GM19395 (cell line): ENCODE measurements around the gene ANKRD34A.

Experiments
- ATAC-seq: cut with Tn5 transposase; IDR thresholded peaks from one replicate; pipeline ENCODE4 v1.9.1; 2021; ENCODE audit warnings: mild to moderate bottlenecking, moderate library complexity; ENCODE audit not compliant: unreplicated experiment

ANKRD34A gene

DNA sequence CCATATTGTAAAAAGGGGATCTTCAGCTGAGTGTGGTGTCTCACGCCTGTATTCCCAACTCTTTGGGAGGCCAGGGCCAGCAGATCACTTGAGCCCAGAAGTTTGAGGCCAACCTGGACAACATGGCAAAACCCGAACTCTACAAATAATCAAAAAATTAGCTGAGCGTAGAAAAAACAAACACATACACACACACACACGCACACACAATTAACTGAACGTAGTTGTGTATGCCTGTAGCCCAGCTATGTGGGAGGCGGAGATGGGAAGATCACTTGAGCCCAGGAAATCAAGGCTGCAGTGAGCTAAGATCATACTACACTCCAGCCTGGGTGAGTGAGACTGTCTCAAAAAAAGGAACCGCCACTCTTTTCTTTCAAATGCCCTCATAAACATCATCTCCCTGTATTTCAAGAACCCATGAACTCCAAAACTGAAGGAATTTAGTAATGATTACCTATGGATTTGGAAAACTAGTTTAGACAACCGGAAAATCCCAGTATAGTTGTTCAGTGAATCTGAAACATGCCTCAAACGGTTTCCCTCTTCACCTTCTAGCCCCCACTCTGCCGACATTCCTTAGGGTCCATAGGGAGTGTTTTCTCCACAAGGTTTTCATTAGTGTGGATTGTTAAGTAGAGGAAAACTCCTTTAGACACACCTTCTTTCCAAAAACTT is 27.5 kb upstream of the ANKRD34A start:
- ATAC-seq, result no peak

DNA sequence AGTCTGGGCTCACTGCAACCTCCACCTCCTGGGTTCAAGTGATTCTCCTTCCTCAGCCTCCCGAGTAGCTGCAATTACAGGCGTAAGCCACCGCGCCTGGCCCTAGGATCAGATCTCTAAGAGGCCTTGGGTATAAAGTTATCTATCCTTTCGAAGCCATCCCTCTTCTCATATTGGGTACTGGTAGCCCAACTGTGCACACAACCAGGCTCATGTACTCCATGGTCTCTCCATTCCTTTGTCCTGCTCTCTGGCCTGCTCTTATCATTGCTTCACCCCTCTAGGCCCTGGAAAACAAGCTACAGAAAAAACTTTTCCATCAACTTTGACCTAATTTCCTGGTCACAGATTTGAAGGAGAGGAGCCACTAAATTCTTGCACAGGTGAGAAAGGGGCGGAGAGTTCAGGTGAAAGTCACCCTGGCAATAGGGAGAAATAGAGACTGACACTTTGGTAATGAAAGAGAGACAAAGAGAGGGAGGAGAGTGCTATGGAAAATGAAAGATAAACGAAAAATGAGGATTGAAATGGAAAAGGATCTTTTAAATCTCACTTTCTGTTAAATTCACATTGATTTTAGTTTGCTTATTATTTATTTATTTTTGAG is 26.0 kb upstream of the ANKRD34A start:
- ATAC-seq, result no peak

DNA sequence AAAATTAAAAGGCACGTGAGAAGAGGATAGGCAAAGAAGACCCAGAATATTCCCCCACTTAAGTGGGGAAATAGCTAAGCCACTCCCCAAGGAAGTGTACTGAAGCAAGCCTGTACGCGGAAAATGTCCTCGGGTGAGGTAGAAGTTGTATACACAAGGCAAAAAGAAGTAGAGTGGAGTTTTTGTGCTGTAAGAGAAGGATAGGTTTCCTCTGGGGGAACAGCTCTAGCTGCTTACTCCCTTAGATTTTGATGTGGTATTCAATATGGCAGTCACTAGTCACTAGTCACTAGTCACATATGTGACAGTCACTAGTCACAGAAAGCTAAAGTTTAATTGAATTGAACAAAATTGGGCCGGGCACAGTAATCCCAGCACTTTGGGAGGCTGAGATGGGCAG is 24.4 kb upstream of the ANKRD34A start:
- no peak for ATAC-seq

DNA sequence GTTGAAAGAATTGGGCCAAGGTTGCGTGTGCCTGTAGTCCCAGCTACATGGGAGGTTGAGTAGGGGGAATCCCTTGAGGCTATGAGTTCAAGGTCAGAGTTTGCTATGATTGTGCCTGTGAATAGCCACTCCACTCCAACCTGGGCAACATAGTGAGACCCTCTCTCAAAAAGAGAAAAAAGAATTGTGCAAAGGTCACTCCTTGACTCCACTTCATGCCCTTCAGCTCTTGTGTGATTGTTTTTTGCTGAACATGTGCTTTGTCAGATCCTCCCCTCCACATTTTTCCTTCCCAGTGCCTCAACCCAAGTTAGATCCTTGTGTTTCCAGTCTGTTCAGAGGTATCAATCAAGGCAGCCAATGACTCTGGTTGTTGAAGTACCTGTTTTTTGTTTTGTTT is 23.6 kb upstream of the ANKRD34A start:
- no peak for ATAC-seq

DNA sequence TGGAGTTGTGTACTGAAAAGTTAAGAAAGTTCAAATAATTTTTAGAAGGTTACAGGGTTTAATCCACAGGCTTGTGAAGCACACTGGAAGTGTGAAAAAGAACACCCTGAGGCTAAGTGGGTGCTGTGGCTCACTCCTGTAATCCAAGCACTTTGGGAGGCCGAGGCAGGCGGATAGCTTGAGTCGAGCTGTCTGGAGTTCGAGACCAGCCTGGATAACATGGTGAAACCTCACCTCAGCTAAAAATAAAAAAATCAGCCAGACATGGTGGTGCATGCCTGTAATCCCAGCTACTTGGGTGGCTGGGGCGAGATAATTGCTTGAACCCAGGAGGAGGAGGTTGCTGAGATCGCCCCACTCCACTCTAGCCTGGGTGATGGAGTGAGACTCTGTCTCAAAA is 22.2 kb upstream of the ANKRD34A start:
- no peak for ATAC-seq

DNA sequence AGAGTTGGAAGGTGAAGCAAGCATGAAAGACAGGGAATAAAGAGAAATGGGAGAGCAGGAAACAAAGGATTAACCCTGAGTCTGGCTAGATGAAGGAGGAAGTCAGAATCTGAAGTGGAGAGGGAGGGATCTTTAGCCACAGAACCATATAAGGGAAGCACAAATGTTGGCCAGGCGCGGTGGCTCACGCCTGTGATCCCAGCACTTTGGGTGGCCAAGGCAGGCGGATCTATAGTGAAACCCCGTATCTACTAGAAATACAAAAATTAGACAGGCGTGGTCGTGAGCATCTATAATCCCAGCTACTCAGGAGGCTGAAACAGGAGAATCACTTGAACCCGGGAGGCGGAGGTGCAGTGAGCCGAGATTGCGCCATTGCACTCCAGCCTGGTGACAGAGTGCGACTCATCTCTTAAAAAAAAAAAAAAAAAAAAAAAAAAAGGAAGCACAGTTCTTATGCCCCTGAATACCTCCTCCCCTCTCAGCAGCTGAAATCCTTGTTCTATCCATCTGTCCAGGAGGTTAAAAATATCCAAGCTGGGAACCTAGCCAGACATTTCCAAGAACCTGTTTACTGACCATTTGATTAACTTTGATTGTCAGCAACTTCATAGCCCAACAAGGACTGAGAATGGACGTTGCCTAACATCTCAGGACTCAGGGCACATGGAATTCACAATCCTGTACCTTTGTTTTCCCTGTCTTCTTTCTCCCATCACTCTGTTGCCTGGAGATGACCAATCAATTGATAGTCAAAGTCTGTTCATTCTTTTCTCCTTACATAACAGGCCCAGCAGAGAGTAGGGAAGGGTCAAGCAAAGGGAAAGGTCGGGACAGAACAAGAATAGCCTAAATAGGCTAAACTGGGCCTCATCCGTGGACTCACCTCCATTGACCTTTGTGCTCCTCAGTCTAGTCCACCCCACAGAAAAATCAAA is 21.4 kb upstream of the ANKRD34A start:
- ATAC-seq, result no peak

DNA sequence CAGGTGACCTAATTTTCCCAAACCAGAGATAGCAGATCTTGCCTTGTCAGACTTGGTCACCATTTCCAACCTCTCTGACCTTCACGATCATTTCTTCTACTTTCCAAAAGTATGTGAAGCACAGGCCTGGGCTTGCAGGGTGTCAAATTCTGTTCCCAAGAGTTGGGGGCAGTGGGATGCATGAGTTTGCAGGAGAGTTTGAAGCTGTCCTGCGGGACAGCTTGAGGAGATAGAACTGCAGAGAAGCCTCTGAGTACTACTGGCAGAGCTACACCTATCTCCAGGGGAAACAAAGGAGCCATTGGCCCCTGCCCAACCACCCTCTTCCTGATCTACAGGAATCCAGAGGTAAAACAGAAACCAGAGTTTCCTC is 20.7 kb upstream of the ANKRD34A start:
- ATAC-seq, result no peak

DNA sequence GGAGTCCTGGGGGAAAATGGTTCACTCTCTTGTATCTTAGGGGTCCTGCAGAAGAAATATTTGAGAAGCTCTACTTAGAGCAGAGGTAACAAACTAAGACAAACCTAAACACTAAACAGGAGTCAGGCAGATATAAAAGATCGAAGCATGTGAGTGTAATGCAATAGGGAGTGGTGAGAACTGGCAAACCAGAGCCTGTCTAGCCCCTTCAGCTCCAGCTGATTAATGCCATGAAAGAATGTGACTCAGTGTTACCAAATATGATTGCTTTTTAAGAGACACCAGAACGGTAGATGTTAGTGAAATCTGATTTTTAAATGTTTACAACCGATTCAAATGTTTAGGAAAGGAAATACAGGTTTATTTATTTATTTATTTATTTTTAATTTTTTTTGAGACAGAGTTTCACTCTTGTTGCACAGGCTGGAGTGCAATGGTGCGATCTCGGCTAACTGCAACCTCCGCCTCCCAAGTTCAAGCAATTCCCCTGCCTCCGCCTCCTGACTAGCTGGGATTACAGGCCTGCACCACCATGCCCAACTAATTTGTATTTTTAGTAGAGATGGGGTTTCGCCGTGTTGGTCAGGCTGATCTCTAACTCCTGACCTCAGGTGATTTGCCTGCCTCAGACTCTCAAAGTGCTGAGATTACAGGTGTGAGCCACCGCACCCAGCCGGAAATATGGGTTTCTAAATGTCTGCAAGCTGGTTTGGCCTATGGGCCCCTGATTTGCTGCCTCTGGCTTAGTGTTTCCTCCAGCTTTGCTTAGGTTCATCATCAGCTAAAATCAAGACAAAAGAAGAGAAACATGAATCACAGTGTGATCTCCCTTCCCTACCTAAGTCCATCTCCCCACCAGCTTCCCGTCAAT is 19.8 kb upstream of the ANKRD34A start:
- ATAC-seq, result no peak

DNA sequence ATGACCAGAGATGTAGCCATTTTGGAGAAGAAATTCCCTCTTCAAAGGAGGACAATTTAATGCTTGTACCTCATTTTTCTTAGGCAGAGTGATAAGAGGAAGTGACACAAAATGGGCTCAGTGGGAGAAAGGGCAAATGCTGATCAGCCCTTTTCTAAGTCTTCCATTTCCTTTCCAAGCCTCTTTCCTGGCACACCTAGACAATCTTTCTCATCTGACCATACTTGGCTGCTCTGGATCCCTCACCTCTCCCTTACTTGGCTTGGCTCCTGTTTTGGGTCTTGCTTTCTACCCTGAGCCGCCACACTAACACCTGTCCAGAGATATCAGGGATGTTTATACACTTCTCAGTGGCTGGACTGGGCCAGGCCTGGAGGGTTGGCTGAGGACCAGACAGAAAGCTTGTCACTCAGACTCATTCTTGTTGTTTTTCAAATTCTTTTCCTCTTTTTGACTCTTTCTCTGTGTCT is 18.9 kb upstream of the ANKRD34A start:
- ATAC-seq, result no peak

DNA sequence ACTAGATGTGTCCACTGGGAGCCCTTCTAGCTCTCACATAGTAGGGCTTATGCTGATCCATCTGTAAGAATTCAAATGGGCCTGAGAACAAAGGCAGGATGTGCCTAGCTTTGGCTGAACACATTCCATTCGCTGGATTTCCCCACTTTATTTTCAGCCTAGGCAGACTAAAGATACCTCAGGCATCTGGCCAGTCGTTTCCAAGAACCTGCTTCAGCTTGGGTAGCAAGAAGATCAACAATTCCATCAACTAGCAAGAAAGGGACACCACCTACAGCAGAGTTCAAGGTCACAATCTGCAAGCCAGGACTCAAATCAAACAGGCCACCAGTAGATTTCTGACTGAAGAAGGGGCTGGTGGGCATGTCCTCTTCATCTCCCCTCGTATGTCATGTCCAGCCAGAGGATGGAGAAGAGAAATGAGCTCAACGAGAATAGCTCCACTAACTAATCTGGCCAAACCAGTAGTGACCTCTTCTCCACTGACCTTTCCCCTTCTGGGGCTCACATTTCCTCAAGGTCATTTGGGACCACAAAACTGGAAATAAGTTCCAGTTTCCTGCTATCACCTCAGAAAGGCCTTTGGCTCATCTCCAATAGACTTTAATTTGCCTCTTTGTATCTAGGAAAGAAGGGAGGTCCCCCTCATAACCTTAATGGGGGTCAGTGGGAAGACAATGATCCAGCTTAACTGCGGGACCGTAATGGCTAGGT is 17.8 kb upstream of the ANKRD34A start:
- no peak for ATAC-seq

DNA sequence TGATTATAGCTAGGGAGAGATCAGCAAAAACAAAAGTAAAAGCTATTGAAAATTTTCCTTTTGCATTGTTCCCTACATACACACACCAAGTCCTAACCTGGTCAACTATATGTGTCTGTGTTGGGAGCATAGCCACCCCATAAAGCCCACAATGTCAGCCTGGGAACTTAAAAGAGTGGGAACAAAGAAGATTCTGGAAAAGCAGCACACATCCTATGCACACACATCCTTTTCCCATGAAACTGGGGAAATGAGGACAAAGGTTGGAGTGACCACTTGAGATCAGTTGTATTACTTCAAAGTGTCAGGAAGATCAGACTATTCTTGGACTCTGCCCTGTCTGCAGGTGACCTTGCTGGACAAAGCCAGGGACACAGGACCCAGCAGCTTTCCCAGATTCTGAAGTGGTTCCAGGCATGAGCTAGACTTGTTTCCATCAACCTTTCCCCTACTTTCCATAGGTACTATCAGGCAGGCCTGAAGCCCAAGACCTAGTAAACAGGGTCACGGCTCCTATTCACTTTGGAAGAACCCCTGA is 16.2 kb upstream of the ANKRD34A start:
- no peak for ATAC-seq

DNA sequence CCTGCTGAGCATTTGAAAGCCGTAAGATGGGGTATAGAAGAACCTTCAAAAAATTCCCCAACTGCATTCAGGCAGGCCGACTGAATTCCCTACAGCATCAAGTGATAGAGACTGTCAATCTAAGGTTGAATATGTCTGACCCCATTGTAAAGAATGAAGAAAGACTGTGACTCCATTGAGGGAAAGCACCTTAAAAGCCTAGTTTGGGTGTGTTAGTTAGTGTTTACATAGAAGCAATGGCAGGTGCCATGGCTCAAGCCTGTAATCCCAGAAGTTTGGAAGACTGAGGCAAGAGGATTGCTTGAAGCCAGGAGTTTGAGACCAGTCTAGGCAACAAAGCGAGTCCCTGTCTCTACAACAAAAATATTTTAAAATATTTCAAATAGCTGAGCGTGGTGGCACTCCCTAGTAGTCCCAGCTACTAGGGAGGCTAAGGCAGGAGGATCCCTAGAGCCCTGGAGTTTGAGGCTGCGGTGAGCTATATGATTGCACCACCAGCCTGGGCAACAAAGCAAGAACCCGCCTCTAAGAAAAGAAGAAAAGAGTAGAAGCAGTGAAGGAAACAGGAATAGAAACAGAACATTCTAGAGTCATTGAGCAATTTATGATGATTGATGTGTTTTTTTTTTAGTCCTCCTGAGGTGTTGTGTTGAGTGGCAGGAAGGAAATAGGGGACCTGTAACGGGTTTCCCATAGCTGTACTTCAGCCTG is 15.5 kb upstream of the ANKRD34A start:
- ATAC-seq, result peak; percentile 21

DNA sequence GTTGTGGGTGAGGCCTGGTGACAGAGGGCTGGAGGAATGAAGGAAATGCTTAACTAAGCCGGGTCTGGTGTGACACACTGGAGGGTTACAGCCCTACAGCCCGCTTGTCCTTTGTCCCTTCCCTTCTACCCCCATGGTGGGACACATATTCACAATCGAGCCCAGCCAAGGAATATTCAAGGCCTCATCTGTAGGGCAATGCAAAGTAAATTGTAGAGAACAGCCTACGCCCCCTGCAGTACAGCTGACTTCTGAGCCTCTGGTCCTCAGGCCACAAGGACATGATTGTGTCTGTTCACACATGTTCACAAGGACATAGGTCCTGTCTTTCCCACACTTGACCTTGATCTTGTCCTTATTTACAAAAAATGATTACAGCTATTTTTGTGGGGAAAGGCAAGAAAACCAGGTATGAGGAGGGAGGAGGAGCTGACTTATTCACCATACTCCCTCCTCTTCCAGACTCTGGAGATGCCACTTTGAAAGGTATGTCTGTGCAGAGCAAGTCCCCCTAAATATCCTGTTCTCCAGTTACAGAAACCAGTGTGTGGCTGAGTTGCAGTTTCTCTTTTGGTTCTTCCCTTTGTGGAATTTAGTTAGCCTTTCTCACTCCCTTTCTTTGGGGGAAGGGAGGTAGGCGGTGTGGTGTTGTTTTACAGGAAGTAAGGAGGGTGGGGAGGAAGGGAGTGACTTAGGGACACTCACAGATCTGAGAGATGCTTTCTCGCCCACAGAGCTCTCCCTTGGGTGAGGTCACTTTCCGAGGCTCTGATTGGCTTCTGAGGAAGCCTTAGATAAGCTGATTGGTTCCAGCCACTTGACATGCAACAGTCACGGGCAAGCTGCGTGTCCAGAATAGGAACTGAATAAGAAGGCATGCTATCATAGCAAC is 14.7 kb upstream of the ANKRD34A start:
- peak; percentile 95 for ATAC-seq

DNA sequence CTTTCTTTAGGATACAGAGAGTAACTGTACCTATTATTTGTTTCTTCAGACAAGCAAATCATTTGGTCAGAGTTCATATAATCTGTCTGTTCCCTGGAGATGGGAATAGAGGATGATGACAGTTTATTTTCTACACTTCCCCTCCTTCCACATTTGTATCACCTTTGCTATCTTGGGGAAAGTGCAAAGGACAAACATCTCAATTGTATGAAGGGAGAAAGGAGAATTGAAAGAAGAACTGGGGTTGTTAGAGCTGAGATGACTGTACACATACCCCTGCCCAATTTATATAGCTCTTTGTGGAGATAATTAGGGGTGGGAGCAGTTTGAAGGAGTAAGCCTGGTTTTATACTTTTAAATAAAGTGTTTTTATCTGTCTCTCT is 14.1 kb upstream of the ANKRD34A start:
- no peak for ATAC-seq

DNA sequence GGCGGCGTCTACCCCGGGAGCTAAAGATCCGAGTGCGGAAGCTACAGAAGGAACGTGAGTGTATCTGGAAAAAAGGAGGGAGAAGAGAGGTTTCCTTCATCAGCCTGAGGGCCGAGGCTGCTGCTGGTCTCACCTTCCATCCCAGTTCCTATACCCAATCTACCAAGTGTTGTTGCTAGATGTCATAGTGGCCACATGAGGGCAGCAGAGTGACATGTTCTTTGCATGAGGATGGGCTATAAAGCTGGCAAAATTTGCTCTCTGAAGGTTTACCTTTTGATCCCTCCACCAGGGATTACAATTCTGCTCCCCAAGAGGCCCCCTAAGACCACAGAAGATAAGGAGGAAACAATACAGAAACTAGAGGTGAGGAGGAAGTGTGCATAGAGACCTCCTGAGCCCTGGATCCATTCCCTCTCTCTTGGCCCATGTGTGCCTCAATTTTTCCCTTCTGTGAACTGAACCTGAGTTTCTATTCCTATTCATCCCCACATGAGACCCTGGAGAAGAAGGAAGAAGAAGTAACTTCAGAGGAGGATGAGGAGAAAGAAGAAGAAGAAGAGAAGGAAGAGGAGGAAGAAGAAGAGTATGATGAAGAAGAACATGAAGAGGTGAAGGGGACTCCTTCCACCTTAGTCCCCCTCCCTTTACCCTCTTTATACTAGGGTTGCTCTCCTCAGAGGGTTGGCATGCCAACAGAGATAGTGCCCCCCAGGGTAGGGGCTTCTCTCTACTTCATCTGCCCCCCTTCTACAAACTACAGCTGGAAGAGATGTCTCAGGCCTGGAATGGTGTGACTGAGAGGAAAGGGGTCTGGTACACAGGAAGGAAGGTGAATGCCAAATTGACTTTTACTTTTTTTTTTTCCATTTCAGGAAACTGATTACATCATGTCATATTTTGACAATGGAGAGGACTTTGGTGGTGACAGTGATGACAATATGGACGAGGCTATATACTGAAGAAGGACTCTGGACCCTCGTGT is 13.4 kb upstream of the ANKRD34A start:
- ATAC-seq, result no peak

DNA sequence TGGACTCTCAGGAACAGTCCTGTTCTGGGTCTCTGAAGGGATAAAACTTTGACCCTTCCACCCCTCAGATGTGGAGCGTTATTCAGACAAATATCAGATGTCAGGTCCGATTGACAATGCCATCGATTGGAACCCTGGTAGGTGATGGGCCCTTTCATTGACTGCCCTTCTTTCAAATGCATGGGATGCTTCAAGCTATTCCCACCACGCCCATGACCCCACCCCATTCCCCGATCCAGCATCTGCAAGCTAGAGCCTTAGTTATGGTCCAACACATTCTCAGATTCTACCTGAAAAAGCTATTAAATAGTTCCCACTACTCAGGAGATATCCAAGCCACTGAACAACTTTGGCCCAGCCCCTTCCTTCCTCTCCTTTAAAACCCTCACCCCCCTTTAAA is 12.6 kb upstream of the ANKRD34A start:
- ATAC-seq, result no peak

DNA sequence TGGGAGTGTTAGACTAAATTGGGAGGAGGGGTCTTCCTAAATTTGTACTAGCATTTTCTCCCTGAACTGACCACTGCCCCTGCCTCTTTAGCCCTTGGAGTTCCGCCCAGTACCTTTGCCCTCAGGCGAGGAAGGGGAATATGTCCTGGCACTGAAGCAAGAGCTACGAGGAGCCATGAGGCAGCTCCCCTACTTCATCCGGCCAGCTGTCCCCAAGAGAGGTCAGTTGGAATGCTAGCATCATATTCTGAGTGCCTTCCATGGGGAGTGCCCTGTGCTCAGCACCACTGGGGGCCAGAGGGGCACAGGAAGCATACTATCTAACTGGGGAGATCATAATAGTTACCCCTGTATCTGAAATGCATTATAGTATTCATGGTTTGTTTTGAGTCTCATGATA is 10.8 kb upstream of the ANKRD34A start:
- ATAC-seq, result no peak
